Stimulated activated CD4-positive, alpha-beta T cell treated with anti-CD3 and anti-CD28 coated beads, Interleukin-15, amount 100 ng/mL, for 48 hours (primary cell): ENCODE data around the gene HADHB.
"Not testable (repeated sequence)": the region's sequence is repeated elsewhere in the genome, so short reads cannot be mapped to it uniquely, and the experiment has no call there.

ENCODE experiments used
- DNase-seq, 2 donors: peaks; one replicate each; pipeline ENCODE4 v3.0.0-alpha.2; 2020; ENCODE audit warnings: low read depth in 2 of 2

Gene HADHB

GRCh38 chr2:26245231-26245732 is 543 bp downstream of the HADHB start:
- DNase-seq, result peak; percentile 25 to 32

- no peak for DNase-seq
These were observed 1.1 kb downstream of the HADHB start for GRCh38 chr2:26245810-26246209.

- peak in 1 of 2 donors; percentile 11 for DNase-seq
These were observed 2.1 kb downstream of the HADHB start for GRCh38 chr2:26246818-26247217.

- DNase-seq, result no peak
These were observed 4.9 kb downstream of the HADHB start for GRCh38 chr2:26249625-26250024.

GRCh38 chr2:26251893-26252292 is 7.2 kb downstream of the HADHB start:
- DNase-seq, result no peak

GRCh38 chr2:26255759-26256384 is 11.1 kb downstream of the HADHB start:
- DNase-seq, result no peak

- DNase-seq, result not testable (repeated sequence)
These were observed 14.1 kb downstream of the HADHB start for GRCh38 chr2:26258836-26259235.

- DNase-seq, result no peak
These were observed 23.5 kb downstream of the HADHB start for GRCh38 chr2:26268213-26268612.

GRCh38 chr2:26268670-26269385 is 24.1 kb downstream of the HADHB start:
- not testable (repeated sequence) for DNase-seq

- no peak for DNase-seq
These were observed 24.9 kb downstream of the HADHB start for GRCh38 chr2:26269571-26270158.

- no peak for DNase-seq
These were observed 25.6 kb downstream of the HADHB start for GRCh38 chr2:26270373-26270772.

GRCh38 chr2:26273501-26273900 is 28.8 kb downstream of the HADHB start:
- no peak for DNase-seq

- DNase-seq, result no peak
These were observed 29.4 kb downstream of the HADHB start for GRCh38 chr2:26274058-26274613.

GRCh38 chr2:26276484-26277227 is 31.9 kb downstream of the HADHB start:
- DNase-seq, result no peak

GRCh38 chr2:26279886-26280285 is 35.1 kb downstream of the HADHB start:
- no peak for DNase-seq

- DNase-seq, result no peak
These were observed 36.5 kb downstream of the HADHB start for GRCh38 chr2:26281226-26281625.

- DNase-seq, result no peak
These were observed 38.9 kb downstream of the HADHB start for GRCh38 chr2:26283606-26284005.

GRCh38 chr2:26284132-26284531 is 39.4 kb downstream of the HADHB start:
- no peak for DNase-seq

GRCh38 chr2:26285931-26286330 is 41.2 kb downstream of the HADHB start:
- DNase-seq, result no peak

- DNase-seq, result no peak
These were observed 45.3 kb downstream of the HADHB start for GRCh38 chr2:26290001-26290400.

GRCh38 chr2:26292646-26293045 is 47.9 kb downstream of the HADHB start:
- no peak for DNase-seq

- DNase-seq, result no peak
These were observed 50.8 kb downstream of the HADHB start for GRCh38 chr2:26295511-26295910.
